Measurements from ENCODE around the gene LNX2.

Gene LNX2

DNA sequence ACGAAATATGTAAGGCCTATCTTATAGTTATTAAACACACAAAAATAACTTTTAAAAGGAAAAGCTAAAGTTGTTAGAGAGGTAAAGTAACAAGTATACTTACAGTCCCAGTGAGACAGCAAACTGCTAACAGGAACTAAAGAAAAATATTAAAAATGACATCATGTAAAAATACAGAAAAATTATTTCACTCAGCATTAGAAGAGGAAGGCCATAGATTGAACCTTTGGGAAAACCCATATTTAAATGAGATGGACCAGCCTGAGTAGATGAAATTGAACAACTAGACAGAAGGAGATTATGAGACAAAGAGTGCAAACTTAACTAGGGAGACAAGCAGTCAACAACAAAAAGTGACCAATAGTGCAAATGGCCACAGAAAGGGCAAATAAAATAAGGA is 49.4 kb downstream of the LNX2 start:
- H3K9ac ChIP-seq (ENCODE audit: low read depth, low read length, poor library complexity, severe bottlenecking), result no peak overlapping the region
- no peak overlapping the region for H2AFZ ChIP-seq (ENCODE audit: low read length)
- H3K4me1 ChIP-seq (ENCODE audit: insufficient read depth, low read length, poor library complexity, severe bottlenecking), result peaks cover 14% of the 10 kb centered on the region
- H3K4me3 ChIP-seq (ENCODE audit: low read length, poor library complexity, severe bottlenecking), result no peak overlapping the region
- H3K79me2 ChIP-seq (ENCODE audit: insufficient read depth, low read length), result peaks cover 24% of the 10 kb centered on the region; the same call in 1 of the 2 replicates
- H3K9me3 ChIP-seq (ENCODE audit: insufficient read depth, low read depth, low read length), result no peaks in the 10 kb centered on the region
- peaks cover 43% of the 10 kb centered on the region for H3K36me3 ChIP-seq (ENCODE audit: insufficient read depth, low read length)
- H3F3A ChIP-seq (ENCODE audit: low read depth), result no peaks in the 10 kb centered on the region
- no peaks in the 10 kb centered on the region for H3K27me3 ChIP-seq (ENCODE audit: insufficient read depth, low read length, poor library complexity, severe bottlenecking)
- TF ChIP-seq EZH2phosphoT487 (IDR thresholded peaks at IDR 0.05; ENCODE audit: borderline replicate concordance), result no peak
- TF ChIP-seq, protein P1, sequence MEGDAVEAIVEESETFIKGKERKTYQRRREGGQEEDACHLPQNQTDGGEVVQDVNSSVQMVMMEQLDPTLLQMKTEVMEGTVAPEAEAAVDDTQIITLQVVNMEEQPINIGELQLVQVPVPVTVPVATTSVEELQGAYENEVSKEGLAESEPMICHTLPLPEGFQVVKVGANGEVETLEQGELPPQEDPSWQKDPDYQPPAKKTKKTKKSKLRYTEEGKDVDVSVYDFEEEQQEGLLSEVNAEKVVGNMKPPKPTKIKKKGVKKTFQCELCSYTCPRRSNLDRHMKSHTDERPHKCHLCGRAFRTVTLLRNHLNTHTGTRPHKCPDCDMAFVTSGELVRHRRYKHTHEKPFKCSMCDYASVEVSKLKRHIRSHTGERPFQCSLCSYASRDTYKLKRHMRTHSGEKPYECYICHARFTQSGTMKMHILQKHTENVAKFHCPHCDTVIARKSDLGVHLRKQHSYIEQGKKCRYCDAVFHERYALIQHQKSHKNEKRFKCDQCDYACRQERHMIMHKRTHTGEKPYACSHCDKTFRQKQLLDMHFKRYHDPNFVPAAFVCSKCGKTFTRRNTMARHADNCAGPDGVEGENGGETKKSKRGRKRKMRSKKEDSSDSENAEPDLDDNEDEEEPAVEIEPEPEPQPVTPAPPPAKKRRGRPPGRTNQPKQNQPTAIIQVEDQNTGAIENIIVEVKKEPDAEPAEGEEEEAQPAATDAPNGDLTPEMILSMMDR (conservative IDR thresholded peaks at IDR 0.05; ENCODE audit: low read length), result no peak
- no peaks in the 10 kb centered on the region for H3K9me2 ChIP-seq (replicated peaks; ENCODE audit: low read depth, low read length)
- H3K4me2 ChIP-seq (ENCODE audit: low read depth, low read length, poor library complexity, severe bottlenecking), result no peak overlapping the region
- H4K20me1 ChIP-seq (ENCODE audit: insufficient read depth, low read length, poor library complexity, severe bottlenecking), result no peaks in the 10 kb centered on the region

DNA sequence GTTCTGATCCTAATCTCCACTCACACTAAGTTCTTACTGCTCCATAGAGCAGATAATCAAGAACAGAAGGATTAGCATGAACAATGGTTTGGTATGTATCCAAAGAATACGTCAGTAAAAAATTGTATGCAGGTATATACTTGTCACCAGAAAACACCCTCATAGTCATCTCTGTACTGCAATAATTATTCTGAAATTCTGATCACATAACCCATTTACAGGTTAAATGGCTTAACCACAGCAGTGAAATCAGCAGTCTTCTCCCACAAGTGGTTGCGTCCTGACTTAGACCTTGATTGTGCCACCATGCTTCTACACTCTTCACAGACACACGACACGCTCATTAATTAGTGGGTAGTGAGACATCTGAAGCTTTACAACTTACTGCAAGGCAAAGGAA is 50.9 kb downstream of the LNX2 start:
- Histone ChIP-seq H3K4me3 (ENCODE audit: low read length, poor library complexity, severe bottlenecking) (no peak overlapping the region), H3K9ac (ENCODE audit: low read depth, low read length, poor library complexity, severe bottlenecking) (no peak overlapping the region), H3K36me3 (ENCODE audit: insufficient read depth, low read length) (peaks cover 46% of the 10 kb centered on the region; the same call in 1 of the 2 replicates), H3K4me1 (ENCODE audit: insufficient read depth, low read length, poor library complexity, severe bottlenecking) (peaks cover 14% of the 10 kb centered on the region), H3K4me2 (ENCODE audit: low read depth, low read length, poor library complexity, severe bottlenecking) (no peak overlapping the region), H3K9me2 (replicated peaks; ENCODE audit: low read depth, low read length) (no peaks in the 10 kb centered on the region), H3K79me2 (ENCODE audit: insufficient read depth, low read length) (peaks cover 13% of the 10 kb centered on the region; the same call in 1 of the 2 replicates), H3K9me3 (ENCODE audit: insufficient read depth, low read depth, low read length) (no peaks in the 10 kb centered on the region), H3K27me3 (ENCODE audit: insufficient read depth, low read length, poor library complexity, severe bottlenecking) (no peaks in the 10 kb centered on the region), H2AFZ (ENCODE audit: low read length) (no peak overlapping the region), H3F3A (ENCODE audit: low read depth) (no peaks in the 10 kb centered on the region), H4K20me1 (ENCODE audit: insufficient read depth, low read length, poor library complexity, severe bottlenecking) (no peaks in the 10 kb centered on the region)
- TF ChIP-seq, protein P1 (conservative IDR thresholded peaks at IDR 0.05; ENCODE audit: low read length), result no peak
- TF ChIP-seq EZH2phosphoT487 (IDR thresholded peaks at IDR 0.05; ENCODE audit: borderline replicate concordance), result no peak

- no peaks in the 10 kb centered on the region for H3K79me2 ChIP-seq (ENCODE audit: insufficient read depth, low read length)
- H4K20me1 ChIP-seq (ENCODE audit: insufficient read depth, low read length, poor library complexity, severe bottlenecking), result no peaks in the 10 kb centered on the region
- H3K36me3 ChIP-seq (ENCODE audit: insufficient read depth, low read length), result peaks cover 69% of the 10 kb centered on the region; the same call in 1 of the 2 replicates
- no peak overlapping the region for H3K4me2 ChIP-seq (ENCODE audit: low read depth, low read length, poor library complexity, severe bottlenecking)
- H3K4me1 ChIP-seq (ENCODE audit: insufficient read depth, low read length, poor library complexity, severe bottlenecking), result no peaks in the 10 kb centered on the region
- no peaks in the 10 kb centered on the region for H3K27me3 ChIP-seq (ENCODE audit: insufficient read depth, low read length, poor library complexity, severe bottlenecking)
- H3K9me3 ChIP-seq (ENCODE audit: insufficient read depth, low read depth, low read length), result no peaks in the 10 kb centered on the region
- H3K4me3 ChIP-seq (ENCODE audit: low read length, poor library complexity, severe bottlenecking), result no peak overlapping the region
- TF ChIP-seq, protein P1 (conservative IDR thresholded peaks at IDR 0.05; ENCODE audit: low read length), result no peak
- no peak for TF ChIP-seq EZH2phosphoT487 (IDR thresholded peaks at IDR 0.05; ENCODE audit: borderline replicate concordance)
- H3K9me2 ChIP-seq (replicated peaks; ENCODE audit: low read depth, low read length), result no peaks in the 10 kb centered on the region
- H3F3A ChIP-seq (ENCODE audit: low read depth), result no peaks in the 10 kb centered on the region
- no peak overlapping the region for H3K9ac ChIP-seq (ENCODE audit: low read depth, low read length, poor library complexity, severe bottlenecking)
- no peak overlapping the region for H2AFZ ChIP-seq (ENCODE audit: low read length)
These were observed 54.5 kb downstream of the LNX2 start for GRCh38 chr13:27565818-27566217.

Measured in Loucy (cell line).